Smooth muscle cell (in vitro differentiated cells): ENCODE results near the gene TBC1D4. TPM values are rescaled to one million over a fixed set of nuclear protein-coding genes. Genes with fewer than 3 reads are reported as not detected.

Experiments used
- DNase-seq: peaks from one replicate; lab custom pipeline; 2025; ENCODE audit not compliant: unreplicated experiment; lab: John Stamatoyannopoulos, UW
- H2AFZ ChIP-seq: fragments of 200-600 bp; sonication (generic); 2 replicates; pipeline ENCODE4 v1.6.0; 2016; ENCODE audit warnings: antibody characterized with exemption, low read depth, mild to moderate bottlenecking
- H3F3A ChIP-seq: fragments of 200-600 bp; sonication (generic); 2 replicates; pipeline ENCODE4 v1.6.0; 2017; ENCODE audit warnings: antibody characterized with exemption, low read depth
- H3K27ac ChIP-seq: fragments of 200-600 bp; sonication (generic); 2 replicates; pipeline ENCODE4 v1.5.1; 2016; ENCODE audit warnings: low read depth, mild to moderate bottlenecking
- H3K27me3 ChIP-seq: fragments of 200-600 bp; sonication (generic); 2 replicates; pipeline ENCODE4 v1.6.1; 2016; ENCODE audit warnings: low read depth, mild to moderate bottlenecking
- H3K36me3 ChIP-seq: fragments of 200-600 bp; sonication (generic); 2 replicates; pipeline ENCODE4 v1.5.1; 2016; ENCODE audit warnings: low read depth
- H3K4me1 ChIP-seq: fragments of 200-600 bp; sonication (generic); 2 replicates; pipeline ENCODE4 v1.5.1; 2016; ENCODE audit warnings: low read depth
- H3K4me2 ChIP-seq: fragments of 200-600 bp; sonication (generic); 2 replicates; pipeline ENCODE4 v1.6.0; 2016; ENCODE audit warnings: mild to moderate bottlenecking
- H3K4me3 ChIP-seq: fragments of 200-600 bp; sonication (generic); 2 replicates; pipeline ENCODE4 v1.5.1; 2016; ENCODE audit warnings: mild to moderate bottlenecking
- H3K79me2 ChIP-seq: fragments of 200-600 bp; sonication (generic); 2 replicates; pipeline ENCODE4 v1.6.0; 2016; ENCODE audit warnings: low read depth, mild to moderate bottlenecking
- H3K9ac ChIP-seq: fragments of 200-600 bp; sonication (generic); 2 replicates; pipeline ENCODE4 v1.6.0; 2016; ENCODE audit warnings: low read depth
- H3K9me3 ChIP-seq: fragments of 200-600 bp; sonication (generic); replicated peaks from 2 replicates; pipeline ENCODE4 v1.5.1; 2016; ENCODE audit warnings: low read depth
- H4K20me1 ChIP-seq: fragments of 200-600 bp; sonication (generic); 2 replicates; pipeline ENCODE4 v1.6.0; 2016; ENCODE audit warnings: low read depth
- WGBS: methylation state at CpG from one replicate; pipeline ENCODE4 v1.1.7; 2016; ENCODE audit warnings: low lambda C conversion rate; 5-methylcytosine and 5-hydroxymethylcytosine counted together
- polyA plus RNA-seq: library from polyadenylated mRNA; unstranded; fragments of >200 nt; fragmentation: Nextera tagmentation; extraction: Ambion mirVana; gene quantifications from 2 replicates; pipeline ENCODE4 v1.2.1, GENCODE V29; 2016
- total RNA-seq: library from RNA; depleted of rRNA; stranded (reverse); fragments of >200 nt; gene quantifications from 2 replicates; pipeline ENCODE4 v1.2.3, GENCODE V29; 2014
- TF ChIP-seq, protein P1 (sequence below): fragments of 200-600 bp; sonication (generic); IDR thresholded peaks from 2 replicates; pipeline ENCODE4 v1.5.1; 2017; ENCODE audit warnings: borderline replicate concordance, mild to moderate bottlenecking, antibody characterized with exemption; ENCODE audit not compliant: insufficient read depth, poor library complexity, severe bottlenecking

Gene TBC1D4
- total and polyA plus RNA-seq, 2 experiments from 2014 or later: 7.7 to 21.9 TPM

GRCh38 chr13:75316427-75316826 is 165.5 kb downstream of the TBC1D4 start:
- H3F3A ChIP-seq: no peaks in the 10 kb centered on the region
- TF ChIP-seq, protein P1, sequence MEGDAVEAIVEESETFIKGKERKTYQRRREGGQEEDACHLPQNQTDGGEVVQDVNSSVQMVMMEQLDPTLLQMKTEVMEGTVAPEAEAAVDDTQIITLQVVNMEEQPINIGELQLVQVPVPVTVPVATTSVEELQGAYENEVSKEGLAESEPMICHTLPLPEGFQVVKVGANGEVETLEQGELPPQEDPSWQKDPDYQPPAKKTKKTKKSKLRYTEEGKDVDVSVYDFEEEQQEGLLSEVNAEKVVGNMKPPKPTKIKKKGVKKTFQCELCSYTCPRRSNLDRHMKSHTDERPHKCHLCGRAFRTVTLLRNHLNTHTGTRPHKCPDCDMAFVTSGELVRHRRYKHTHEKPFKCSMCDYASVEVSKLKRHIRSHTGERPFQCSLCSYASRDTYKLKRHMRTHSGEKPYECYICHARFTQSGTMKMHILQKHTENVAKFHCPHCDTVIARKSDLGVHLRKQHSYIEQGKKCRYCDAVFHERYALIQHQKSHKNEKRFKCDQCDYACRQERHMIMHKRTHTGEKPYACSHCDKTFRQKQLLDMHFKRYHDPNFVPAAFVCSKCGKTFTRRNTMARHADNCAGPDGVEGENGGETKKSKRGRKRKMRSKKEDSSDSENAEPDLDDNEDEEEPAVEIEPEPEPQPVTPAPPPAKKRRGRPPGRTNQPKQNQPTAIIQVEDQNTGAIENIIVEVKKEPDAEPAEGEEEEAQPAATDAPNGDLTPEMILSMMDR: no peak
- H3K4me2 ChIP-seq: no peak overlapping the region

GRCh38 chr13:75312884-75313520 is 169.0 kb downstream of the TBC1D4 start:
- H3K36me3 ChIP-seq: no peaks in the 10 kb centered on the region
- WGBS: 96% methylated on average over 2 of the region's 2 CpGs
- no peak overlapping the region for H2AFZ ChIP-seq
- TF ChIP-seq, protein P1: no peak
- H3K79me2 ChIP-seq: no peaks in the 10 kb centered on the region
- no peaks in the 10 kb centered on the region for H3K4me1 ChIP-seq
- H3K27me3 ChIP-seq: no peaks in the 10 kb centered on the region
- no peak overlapping the region for H3K27ac ChIP-seq
- no peaks in the 10 kb centered on the region for H3K9me3 ChIP-seq
- no peaks in the 10 kb centered on the region for H3F3A ChIP-seq
- H4K20me1 ChIP-seq: no peaks in the 10 kb centered on the region
- no peak overlapping the region for H3K9ac ChIP-seq
- no peak overlapping the region for H3K4me3 ChIP-seq
- no peak for DNase-seq
- H3K4me2 ChIP-seq: no peak overlapping the region

More at GRCh38 chr13:75316427-75316826, 165.5 kb downstream of the TBC1D4 start:
- Histone ChIP-seq H3K27ac (no peak overlapping the region), H3K36me3 (no peaks in the 10 kb centered on the region), H3K4me1 (no peaks in the 10 kb centered on the region), H3K9ac (no peak overlapping the region), H3K79me2 (no peaks in the 10 kb centered on the region), H3K4me3 (no peak overlapping the region), H3K9me3 (no peaks in the 10 kb centered on the region), H2AFZ (no peak overlapping the region), H3K27me3 (no peaks in the 10 kb centered on the region), H4K20me1 (no peaks in the 10 kb centered on the region)
- WGBS: 74% methylated on average over 1 of the region's 1 CpG
- no peak for DNase-seq

GRCh38 chr13:75309981-75310580 is 171.9 kb downstream of the TBC1D4 start:
- TF ChIP-seq, protein P1: no peak
- no peaks in the 10 kb centered on the region for H3F3A ChIP-seq
- H3K9ac ChIP-seq: no peak overlapping the region
- H3K4me2 ChIP-seq: no peak overlapping the region
- H3K9me3 ChIP-seq: no peaks in the 10 kb centered on the region
- no peak overlapping the region for H2AFZ ChIP-seq
- H3K27me3 ChIP-seq: no peaks in the 10 kb centered on the region
- H3K36me3 ChIP-seq: no peaks in the 10 kb centered on the region
- WGBS: 99% methylated on average over 8 of the region's 8 CpGs
- no peak overlapping the region for H3K27ac ChIP-seq
- DNase-seq: no peak
- no peaks in the 10 kb centered on the region for H3K79me2 ChIP-seq
- no peaks in the 10 kb centered on the region for H3K4me1 ChIP-seq
- H3K4me3 ChIP-seq: no peak overlapping the region
- no peaks in the 10 kb centered on the region for H4K20me1 ChIP-seq

DNA sequence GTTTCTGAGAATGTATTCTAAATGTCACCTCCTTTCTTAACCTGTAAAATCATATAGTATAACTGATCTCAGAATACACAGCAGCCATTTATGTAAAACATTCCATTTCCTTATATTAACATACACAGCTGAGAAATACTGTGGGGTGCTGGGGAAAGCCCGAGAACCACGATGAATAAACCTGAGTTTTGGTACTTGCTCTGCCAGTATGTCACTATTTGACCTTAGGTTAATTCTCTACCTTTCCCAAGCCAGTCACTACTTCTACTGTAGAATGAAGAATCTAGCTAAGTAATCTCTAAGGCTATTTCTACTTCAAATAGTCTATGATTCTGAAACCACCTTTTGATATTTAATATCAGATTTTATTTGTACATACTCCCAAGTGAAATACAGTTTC is 173.7 kb downstream of the TBC1D4 start:
- Histone ChIP-seq H3K4me3 (no peak overlapping the region), H3F3A (no peaks in the 10 kb centered on the region), H3K4me1 (no peaks in the 10 kb centered on the region), H3K36me3 (no peaks in the 10 kb centered on the region), H4K20me1 (no peaks in the 10 kb centered on the region), H2AFZ (no peak overlapping the region), H3K9me3 (no peaks in the 10 kb centered on the region), H3K27me3 (no peaks in the 10 kb centered on the region), H3K27ac (no peak overlapping the region), H3K9ac (no peak overlapping the region), H3K79me2 (no peaks in the 10 kb centered on the region), H3K4me2 (no peak overlapping the region)
- TF ChIP-seq, protein P1: no peak
- WGBS: 94% methylated on average over 2 of the region's 2 CpGs
- DNase-seq: no peak
